H1 (cell line): ENCODE data around the gene TLR9.

Experiments
- BACH1 ChIP-seq: IDR thresholded peaks from 2 replicates; pipeline ENCODE4 v1.6.1; 2012; ENCODE audit warnings: low read length, improper control_type of control experiment
- CTCF ChIP-seq, 3 experiments: IDR thresholded peaks; 1 replicate in 2 of 3; 2 replicates in 1 of 3; pipeline versions ENCODE4 v1.5.1 to v1.6.1; 2011; ENCODE audit warnings: low read length in 3 of 3, mild to moderate bottlenecking in 3 of 3, inconsistent platforms in 2 of 3, low read depth in 1 of 3, moderate library complexity in 1 of 3; ENCODE audit not compliant: insufficient read depth in 1 of 3; ENCODE audit errors: control extremely low read depth in 1 of 3
- EGR1 ChIP-seq: IDR thresholded peaks from 2 replicates; pipeline ENCODE4 v1.6.1; 2011; ENCODE audit warnings: low read depth, low read length, borderline replicate concordance
- GABPA ChIP-seq: IDR thresholded peaks from 2 replicates; pipeline ENCODE4 v1.6.1; 2011; ENCODE audit warnings: mild to moderate bottlenecking, low read length, moderate library complexity, borderline replicate concordance; ENCODE audit not compliant: insufficient read depth
- MAX ChIP-seq: IDR thresholded peaks from 2 replicates; pipeline ENCODE4 v1.6.1; 2012; ENCODE audit warnings: inconsistent platforms
- POLR2A ChIP-seq, 2 experiments: IDR thresholded peaks; 1 replicate in 1 of 2; 2 replicates in 1 of 2; pipeline ENCODE4 v1.6.1; 2011; ENCODE audit warnings: low read depth in 2 of 2, low read length in 2 of 2, mild to moderate bottlenecking in 2 of 2; ENCODE audit errors: control extremely low read depth in 1 of 2
- RAD21 ChIP-seq, 2 experiments: IDR thresholded peaks in 1 of 2; conservative IDR thresholded peaks in 1 of 2; 2 replicates each; pipeline ENCODE4 v1.6.1; 2011; ENCODE audit warnings: low read depth in 2 of 2, low read length in 2 of 2, improper control_type of control experiment in 1 of 2, inconsistent platforms in 1 of 2, mild to moderate bottlenecking in 1 of 2, moderate library complexity in 1 of 2
- SIRT6 ChIP-seq: IDR thresholded peaks from one replicate; pipeline ENCODE4 v1.7.1; 2012; ENCODE audit warnings: low read length, inconsistent platforms

GRCh38 chr3:52233108-52233591 lies 7.7 kb upstream of the TLR9 start:
- no peak for TF ChIP-seq SIRT6
- no peak for TF ChIP-seq POLR2A (IDR thresholded peaks at IDR 0.05; ENCODE audit: control extremely low read depth in 1 of 2, low read depth in 2 of 2, low read length in 2 of 2)
- TF ChIP-seq EGR1, result no peak
- no peak for TF ChIP-seq GABPA
- no peak for TF ChIP-seq RAD21 (IDR thresholded peaks at IDR 0.05 in 1 of 2, conservative IDR thresholded peaks at IDR 0.05 in 1 of 2; ENCODE audit: low read depth in 2 of 2, low read length in 2 of 2)
- no peak for TF ChIP-seq MAX
- TF ChIP-seq CTCF (IDR thresholded peaks at IDR 0.05; ENCODE audit: control extremely low read depth in 1 of 3, insufficient read depth in 1 of 3, low read depth in 1 of 3, low read length in 3 of 3), result no peak
- no peak for TF ChIP-seq BACH1
